ENCODE data around the gene SECISBP2L. TPM values are rescaled to one million over a fixed set of nuclear protein-coding genes. Genes with fewer than 3 reads are reported as not detected.

Gene SECISBP2L
- total RNA-seq, 1 donor from 2014 or later, result 9.7 TPM

DNA sequence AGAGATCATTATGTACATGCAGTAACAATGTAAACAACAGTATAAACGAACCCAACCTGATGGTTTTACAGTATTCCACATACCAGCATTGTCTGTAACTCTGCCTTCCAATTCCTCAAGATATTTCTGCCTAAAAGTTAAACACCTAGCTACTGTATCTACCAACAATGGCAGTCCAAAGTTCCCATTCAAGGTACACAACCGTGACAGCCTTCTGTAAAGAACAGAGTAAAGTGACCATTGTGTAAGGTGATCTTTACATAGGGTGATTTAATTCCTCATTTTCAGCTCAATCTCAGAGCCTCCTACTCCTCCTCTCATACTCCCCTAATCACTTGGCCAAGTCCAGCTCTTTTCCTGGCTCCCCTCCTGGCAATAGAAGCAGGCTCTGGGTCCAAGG, 10.4 kb downstream of the SECISBP2L start:
- Histone ChIP-seq H3K4me1 (peaks cover 0 to 3% of the 10 kb centered on the region in 2 donors), H3K9me3 (no peaks in the 10 kb centered on the region), H3K27me3 (no peaks in the 10 kb centered on the region), H3K27ac (no peak overlapping the region), H3K4me3 (no peak overlapping the region), H3K36me3 (peaks cover 6 to 16% of the 10 kb centered on the region in 2 donors)
- TF ChIP-seq, protein P1, sequence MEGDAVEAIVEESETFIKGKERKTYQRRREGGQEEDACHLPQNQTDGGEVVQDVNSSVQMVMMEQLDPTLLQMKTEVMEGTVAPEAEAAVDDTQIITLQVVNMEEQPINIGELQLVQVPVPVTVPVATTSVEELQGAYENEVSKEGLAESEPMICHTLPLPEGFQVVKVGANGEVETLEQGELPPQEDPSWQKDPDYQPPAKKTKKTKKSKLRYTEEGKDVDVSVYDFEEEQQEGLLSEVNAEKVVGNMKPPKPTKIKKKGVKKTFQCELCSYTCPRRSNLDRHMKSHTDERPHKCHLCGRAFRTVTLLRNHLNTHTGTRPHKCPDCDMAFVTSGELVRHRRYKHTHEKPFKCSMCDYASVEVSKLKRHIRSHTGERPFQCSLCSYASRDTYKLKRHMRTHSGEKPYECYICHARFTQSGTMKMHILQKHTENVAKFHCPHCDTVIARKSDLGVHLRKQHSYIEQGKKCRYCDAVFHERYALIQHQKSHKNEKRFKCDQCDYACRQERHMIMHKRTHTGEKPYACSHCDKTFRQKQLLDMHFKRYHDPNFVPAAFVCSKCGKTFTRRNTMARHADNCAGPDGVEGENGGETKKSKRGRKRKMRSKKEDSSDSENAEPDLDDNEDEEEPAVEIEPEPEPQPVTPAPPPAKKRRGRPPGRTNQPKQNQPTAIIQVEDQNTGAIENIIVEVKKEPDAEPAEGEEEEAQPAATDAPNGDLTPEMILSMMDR (IDR thresholded peaks at IDR 0.05), result no peak
- no peak for DNase-seq (ENCODE audit: low spot score in 2 of 2)
- intact Hi-C loops (cut with DNase I), result no loop called here

DNA sequence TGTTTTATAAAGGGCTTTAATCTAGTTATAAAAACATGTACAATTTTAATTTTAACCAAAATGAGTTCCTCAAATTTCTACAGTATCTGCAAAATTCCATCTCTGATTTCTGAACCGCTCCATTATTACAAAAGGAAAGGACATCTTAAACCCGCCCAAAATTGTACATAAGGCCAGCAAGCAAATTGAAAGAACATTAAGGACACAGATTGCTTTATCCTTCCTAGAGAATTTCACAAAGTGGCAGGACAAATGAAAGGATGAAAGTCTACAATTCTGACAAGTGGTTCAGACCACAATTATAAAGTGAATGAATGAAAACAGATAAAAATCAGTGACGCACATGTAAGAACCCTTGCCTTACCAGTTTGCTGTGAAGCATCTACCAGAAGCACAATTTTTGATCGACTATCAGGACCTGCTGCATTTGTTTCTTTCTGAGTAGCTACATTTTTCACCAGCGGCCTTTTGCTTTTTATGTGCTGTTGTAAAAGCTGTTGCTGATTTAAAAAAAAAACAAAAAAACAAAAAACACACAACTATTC, 13.6 kb downstream of the SECISBP2L start:
- H3K27ac ChIP-seq, result no peak overlapping the region
- intact Hi-C loops (cut with DNase I), result no loop called here
- H3K4me1 ChIP-seq, result peaks cover 0 to 3% of the 10 kb centered on the region in 2 donors

DNA sequence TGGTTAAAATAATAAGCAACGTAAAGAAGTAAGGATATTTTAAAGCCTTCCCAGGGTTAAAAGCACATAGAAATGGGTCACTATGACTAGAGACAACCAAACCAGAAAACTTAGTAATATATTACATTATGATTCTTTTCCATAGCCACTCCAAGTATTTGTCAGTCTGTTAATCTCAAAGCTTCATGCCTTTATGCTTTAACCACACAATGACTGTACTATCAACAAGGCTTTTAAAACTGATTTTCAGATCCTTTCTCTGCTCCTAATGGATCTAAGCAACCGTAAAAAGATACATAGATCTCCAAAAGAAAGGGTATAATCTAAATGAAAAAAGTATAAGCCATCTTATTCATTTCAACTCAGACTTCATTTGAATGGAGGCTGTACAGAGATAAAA, 14.4 kb downstream of the SECISBP2L start:
- intact Hi-C loops (cut with DNase I), result no loop called here
- H3K36me3 ChIP-seq, result peaks cover 23 to 44% of the 10 kb centered on the region in 2 donors
- no peaks in the 10 kb centered on the region for H3K27me3 ChIP-seq
- no peak for DNase-seq (ENCODE audit: low spot score in 2 of 2)
- H3K27ac ChIP-seq, result no peak overlapping the region
- no peak overlapping the region for H3K4me3 ChIP-seq
- TF ChIP-seq, protein P1 (IDR thresholded peaks at IDR 0.05), result no peak
- H3K9me3 ChIP-seq, result no peaks in the 10 kb centered on the region
- H3K4me1 ChIP-seq, result no peaks in the 10 kb centered on the region

More for the DNA sequence above, 13.6 kb downstream of the SECISBP2L start:
- Histone ChIP-seq H3K27me3 (no peaks in the 10 kb centered on the region), H3K9me3 (no peaks in the 10 kb centered on the region), H3K36me3 (peaks cover 18 to 36% of the 10 kb centered on the region in 2 donors), H3K4me3 (no peak overlapping the region)
- DNase-seq (ENCODE audit: low spot score in 2 of 2), result no peak
- TF ChIP-seq, protein P1 (IDR thresholded peaks at IDR 0.05), result no peak

DNA sequence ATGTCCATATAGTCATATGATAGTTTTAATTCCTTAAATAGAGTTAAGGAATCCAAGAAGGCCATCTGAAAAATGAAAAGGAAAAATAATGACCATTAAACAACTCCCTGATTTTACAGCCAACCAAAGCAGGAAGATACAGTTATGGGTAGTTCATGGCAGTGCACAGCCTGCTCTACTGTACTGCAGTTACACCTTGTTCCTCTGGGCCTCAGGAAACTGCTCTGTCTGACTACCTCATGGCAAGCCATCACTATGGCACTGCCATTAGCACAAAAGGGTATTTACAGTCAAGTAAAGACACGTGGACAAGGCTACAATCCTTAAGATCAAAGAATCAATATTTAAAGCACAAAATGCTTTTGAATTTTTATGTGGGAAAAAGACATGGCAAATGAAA, 19.5 kb downstream of the SECISBP2L start:
- H3K27me3 ChIP-seq, result no peaks in the 10 kb centered on the region
- H3K27ac ChIP-seq, result no peak overlapping the region
- no peak for DNase-seq (ENCODE audit: low spot score in 2 of 2)
- TF ChIP-seq, protein P1 (IDR thresholded peaks at IDR 0.05), result no peak
- H3K9me3 ChIP-seq, result no peaks in the 10 kb centered on the region
- intact Hi-C loops (cut with DNase I), result no loop called here
- H3K4me3 ChIP-seq, result no peak overlapping the region
- H3K36me3 ChIP-seq, result peaks cover 17 to 53% of the 10 kb centered on the region in 2 donors
- H3K4me1 ChIP-seq, result no peaks in the 10 kb centered on the region

GRCh38 chr15:49024840-49025239, 21.4 kb downstream of the SECISBP2L start:
- Histone ChIP-seq H3K27ac (no peak overlapping the region), H3K4me3 (no peak overlapping the region), H3K9me3 (no peaks in the 10 kb centered on the region), H3K4me1 (no peaks in the 10 kb centered on the region), H3K36me3 (peaks cover 17 to 66% of the 10 kb centered on the region in 2 donors), H3K27me3 (no peaks in the 10 kb centered on the region)
- no peak for DNase-seq (ENCODE audit: low spot score in 2 of 2)
- intact Hi-C loops (cut with DNase I), result no loop called here
- TF ChIP-seq, protein P1 (IDR thresholded peaks at IDR 0.05), result no peak

DNA sequence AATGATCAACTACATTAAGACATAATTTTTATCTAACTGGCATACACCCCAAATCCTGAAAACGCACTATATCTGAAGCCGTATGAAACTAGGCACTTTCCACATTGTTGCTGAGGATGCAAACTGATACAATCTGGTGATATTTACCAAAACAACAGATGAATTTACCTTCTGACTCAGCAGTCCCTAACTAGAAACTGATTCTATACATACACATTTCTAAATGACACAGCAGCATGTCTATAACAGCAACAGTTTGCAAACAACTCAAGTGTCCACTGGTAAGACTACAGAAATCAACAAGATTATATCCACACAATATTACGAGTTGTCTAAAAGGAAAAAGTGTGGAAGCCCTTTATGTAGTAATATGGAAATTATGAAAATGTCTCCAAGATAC, 22.9 kb downstream of the SECISBP2L start:
- peaks cover 11 to 53% of the 10 kb centered on the region in 2 donors for H3K36me3 ChIP-seq
- intact Hi-C loops (cut with DNase I), result no loop called here

More for the DNA sequence above, 22.9 kb downstream of the SECISBP2L start:
- no peak for DNase-seq (ENCODE audit: low spot score in 2 of 2)
- no peak overlapping the region for H3K27ac ChIP-seq
- H3K4me3 ChIP-seq, result no peak overlapping the region
- H3K9me3 ChIP-seq, result no peaks in the 10 kb centered on the region
- TF ChIP-seq, protein P1 (IDR thresholded peaks at IDR 0.05), result no peak
- no peaks in the 10 kb centered on the region for H3K4me1 ChIP-seq
- H3K27me3 ChIP-seq, result no peaks in the 10 kb centered on the region
